Measurements from ENCODE around the gene IER5L. TPM values are rescaled to one million over a fixed set of nuclear protein-coding genes. Genes with fewer than 3 reads are reported as not detected.
A peak's percentile ranks its signal among the peaks of the same experiment; 100 is the strongest.

IER5L gene
- polyA plus RNA-seq, 1 donor from 2014 or later, result not detected

DNA sequence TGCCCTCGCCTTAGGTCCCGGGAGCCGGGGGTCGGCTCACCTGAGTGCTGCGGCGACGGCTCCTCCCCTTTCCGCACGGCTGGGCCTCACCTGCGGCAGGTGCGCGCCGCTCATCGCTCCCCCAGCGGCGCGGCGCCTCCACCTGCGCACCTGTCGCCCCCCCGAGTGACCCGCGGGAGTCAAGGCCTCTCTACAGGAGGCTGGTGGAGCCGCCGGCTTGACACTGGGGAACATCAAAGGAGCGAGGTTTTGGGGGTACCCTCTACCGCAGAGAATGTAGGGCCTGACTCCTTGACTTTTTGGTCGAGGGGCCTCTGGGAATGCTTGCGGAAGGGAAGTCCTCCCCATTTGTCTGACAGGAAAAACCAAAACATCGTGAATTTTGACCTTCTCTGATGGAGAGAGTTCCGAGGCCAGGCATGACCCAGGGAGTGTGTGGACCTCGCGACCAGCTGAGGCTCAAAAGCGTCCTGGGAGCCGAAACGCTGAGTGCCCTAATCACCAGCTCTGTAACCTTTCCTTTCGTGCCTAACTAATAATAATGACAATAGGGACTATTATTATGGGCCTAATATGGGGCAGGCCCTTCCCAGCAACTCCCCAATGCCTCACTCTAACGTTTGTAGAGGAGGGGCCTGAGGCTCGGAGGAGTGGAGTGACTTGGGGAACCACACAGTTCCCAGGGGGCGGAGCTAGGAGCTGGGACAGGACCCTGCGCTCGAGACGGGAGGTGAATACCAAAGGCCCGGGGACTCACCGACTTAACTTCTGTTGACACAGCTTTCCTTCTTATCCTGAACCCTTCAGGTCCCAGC lies 714 bp upstream of the IER5L start:
- Mint-ChIP-seq H3K4me3 (peak overlapping the region in 1 of 4 donors; percentile 98), H3K27me3 (no peaks in the 10 kb centered on the region), H3K36me3 (no peaks in the 10 kb centered on the region)

DNA sequence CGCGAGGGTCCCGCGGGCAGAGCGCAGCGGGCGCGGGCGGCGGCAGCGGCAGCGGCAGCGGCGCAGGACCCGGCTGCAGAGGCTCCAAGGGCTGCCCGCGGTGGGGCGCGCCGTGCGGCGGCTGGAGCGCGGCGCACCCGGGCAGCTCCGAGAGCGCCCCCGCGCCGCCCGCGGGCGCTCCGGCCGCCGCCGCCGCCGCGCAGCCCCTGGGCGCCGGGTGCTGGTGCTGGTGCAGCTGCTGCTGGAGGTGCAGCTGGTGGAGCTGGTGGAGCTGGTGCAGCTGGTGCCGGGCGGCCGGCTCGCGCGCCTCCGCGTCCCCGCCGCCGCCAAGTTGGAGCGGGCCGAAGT lies 644 bp downstream of the IER5L start:
- Mint-ChIP-seq H3K27me3 (peaks cover 10% of the 10 kb centered on the region), H3K9me3 (no peaks in the 10 kb centered on the region), H3K36me3 (no peaks in the 10 kb centered on the region), H3K4me3 (peak overlapping the region in 3 of 4 donors; percentile 83 to 98 (median 96)), H3K4me1 (peaks cover 3 to 7% (median 5%) of the 10 kb centered on the region in 3 donors), H3K27ac (peak overlapping the region in 2 of 3 donors; percentile 39 to 87)

More for the DNA sequence above, 714 bp upstream of the IER5L start:
- Mint-ChIP-seq H3K9me3 (no peaks in the 10 kb centered on the region), H3K27ac (peak overlapping the region in 1 of 3 donors; percentile 9), H3K4me1 (peaks cover 3 to 7% (median 3%) of the 10 kb centered on the region in 3 donors)

GRCh38 chr9:129176701-129177442 lies 1.2 kb downstream of the IER5L start:
- H3K4me3 Mint-ChIP-seq, result peak overlapping the region; percentile 87 to 100 (median 94)
- H3K27me3 Mint-ChIP-seq, result peaks cover 14% of the 10 kb centered on the region
- H3K27ac Mint-ChIP-seq, result no peak overlapping the region
- H3K36me3 Mint-ChIP-seq, result no peaks in the 10 kb centered on the region
- no peaks in the 10 kb centered on the region for H3K9me3 Mint-ChIP-seq
- H3K4me1 Mint-ChIP-seq, result peaks cover 3 to 7% (median 5%) of the 10 kb centered on the region in 3 donors

DNA sequence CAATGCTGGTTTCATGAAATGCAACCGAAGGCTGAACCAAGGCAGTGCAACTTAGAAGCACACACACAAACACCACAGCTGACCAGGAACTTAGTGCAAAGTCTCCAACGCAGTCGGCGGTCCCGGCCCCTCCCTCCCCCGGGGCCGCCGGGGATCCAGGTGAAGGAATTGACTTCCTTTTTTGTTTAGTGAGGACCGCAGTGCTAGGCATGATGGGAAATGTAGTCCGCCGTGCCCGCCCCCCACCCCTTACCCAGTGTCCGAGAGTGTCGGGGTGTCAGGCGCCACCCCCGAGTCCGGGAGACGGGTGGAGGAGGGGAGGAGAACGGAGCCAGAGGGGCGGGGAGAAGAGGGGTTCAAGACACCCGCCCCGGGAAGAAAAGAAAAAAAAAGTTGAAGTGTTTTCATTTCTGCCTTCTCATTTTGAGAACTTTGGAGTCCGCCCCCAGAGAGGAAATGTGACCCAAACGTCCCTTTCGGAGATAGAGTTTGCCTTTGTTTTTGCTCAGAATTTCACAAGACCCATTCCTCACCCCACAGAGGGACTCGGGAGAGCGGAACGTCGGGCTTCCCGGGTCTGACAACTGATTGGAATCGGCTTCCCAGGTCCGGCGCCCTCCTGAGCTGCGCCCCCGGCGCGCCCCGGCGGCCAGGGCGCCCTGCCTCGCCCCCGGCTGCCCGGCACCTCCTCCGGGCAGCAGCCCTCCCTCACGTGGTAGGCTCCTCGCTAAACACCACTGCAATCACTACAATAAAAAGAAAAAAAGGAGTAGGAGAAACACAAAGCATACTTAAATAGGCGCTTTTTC lies 2.0 kb downstream of the IER5L start:
- H3K27me3 Mint-ChIP-seq, result peaks cover 17% of the 10 kb centered on the region
- peaks cover 3 to 7% (median 5%) of the 10 kb centered on the region in 3 donors for H3K4me1 Mint-ChIP-seq
- H3K27ac Mint-ChIP-seq, result peak overlapping the region; percentile 26 to 93 (median 59)
- no peaks in the 10 kb centered on the region for H3K9me3 Mint-ChIP-seq
- H3K4me3 Mint-ChIP-seq, result peak overlapping the region; percentile 87 to 100 (median 95)
- no peaks in the 10 kb centered on the region for H3K36me3 Mint-ChIP-seq

- peak overlapping the region in 2 of 3 donors; percentile 59 to 93 for H3K27ac Mint-ChIP-seq
- peaks cover 19% of the 10 kb centered on the region for H3K27me3 Mint-ChIP-seq
- peak overlapping the region; percentile 87 to 100 (median 95) for H3K4me3 Mint-ChIP-seq
- H3K36me3 Mint-ChIP-seq, result no peaks in the 10 kb centered on the region
- H3K9me3 Mint-ChIP-seq, result no peaks in the 10 kb centered on the region
- H3K4me1 Mint-ChIP-seq, result peaks cover 3 to 7% (median 5%) of the 10 kb centered on the region in 3 donors
Measured at GRCh38 chr9:129175515-129175824, 2.6 kb downstream of the IER5L start.

- no peaks in the 10 kb centered on the region for H3K36me3 Mint-ChIP-seq
- H3K27ac Mint-ChIP-seq, result peak overlapping the region in 2 of 3 donors; percentile 69 to 93
- H3K4me3 Mint-ChIP-seq, result peak overlapping the region; percentile 87 to 100 (median 95)
- peaks cover 3 to 7% (median 5%) of the 10 kb centered on the region in 3 donors for H3K4me1 Mint-ChIP-seq
- peaks cover 19% of the 10 kb centered on the region for H3K27me3 Mint-ChIP-seq
- no peaks in the 10 kb centered on the region for H3K9me3 Mint-ChIP-seq
Measured at GRCh38 chr9:129174724-129175514, 3.1 kb downstream of the IER5L start.

GRCh38 chr9:129174102-129174723 lies 3.8 kb downstream of the IER5L start:
- Mint-ChIP-seq H3K36me3 (no peaks in the 10 kb centered on the region), H3K27me3 (peaks cover 19% of the 10 kb centered on the region), H3K9me3 (no peaks in the 10 kb centered on the region), H3K4me3 (peak overlapping the region; percentile 87 to 100 (median 92)), H3K4me1 (peaks cover 3 to 7% (median 5%) of the 10 kb centered on the region in 3 donors), H3K27ac (peak overlapping the region in 2 of 3 donors; percentile 45 to 69)

- Mint-ChIP-seq H3K4me1 (peaks cover 3 to 7% (median 5%) of the 10 kb centered on the region in 3 donors), H3K27me3 (peaks cover 22% of the 10 kb centered on the region), H3K9me3 (no peaks in the 10 kb centered on the region), H3K36me3 (no peaks in the 10 kb centered on the region), H3K4me3 (peak overlapping the region; percentile 41 to 100 (median 68)), H3K27ac (peak overlapping the region in 1 of 3 donors; percentile 45)
Measured at GRCh38 chr9:129173296-129174101, 4.6 kb downstream of the IER5L start.

DNA sequence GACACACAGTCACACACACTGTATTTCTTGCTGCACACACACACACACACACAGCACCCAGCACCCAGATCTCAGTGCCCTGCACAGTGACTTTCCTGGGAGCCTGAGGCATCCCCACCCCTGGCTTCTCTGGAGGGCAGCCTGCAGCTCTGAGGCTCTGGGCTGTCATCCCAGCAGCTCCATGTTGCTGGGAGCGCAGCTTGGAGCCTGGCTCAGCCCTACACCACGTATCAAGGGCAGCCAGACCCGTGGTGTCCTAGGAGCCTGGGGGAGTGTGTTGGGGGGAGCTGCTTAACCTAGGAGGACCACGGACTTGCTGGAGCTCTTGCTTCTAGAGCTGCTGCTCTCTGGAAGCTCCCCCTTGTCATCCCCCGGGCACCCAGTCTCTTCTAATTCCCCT lies 5.2 kb downstream of the IER5L start:
- Mint-ChIP-seq H3K4me1 (peaks cover 3 to 10% (median 7%) of the 10 kb centered on the region in 3 donors), H3K36me3 (no peaks in the 10 kb centered on the region), H3K9me3 (no peaks in the 10 kb centered on the region), H3K27ac (no peak overlapping the region), H3K27me3 (peaks cover 26% of the 10 kb centered on the region), H3K4me3 (peak overlapping the region in 1 of 4 donors; percentile 65)

GRCh38 chr9:129171993-129172751 lies 5.9 kb downstream of the IER5L start:
- H3K4me1 Mint-ChIP-seq, result peaks cover 3 to 11% (median 10%) of the 10 kb centered on the region in 3 donors
- H3K27me3 Mint-ChIP-seq, result peaks cover 28% of the 10 kb centered on the region
- H3K27ac Mint-ChIP-seq, result no peak overlapping the region
- peak overlapping the region in 1 of 4 donors; percentile 65 for H3K4me3 Mint-ChIP-seq
- H3K36me3 Mint-ChIP-seq, result no peaks in the 10 kb centered on the region
- no peaks in the 10 kb centered on the region for H3K9me3 Mint-ChIP-seq

- peak overlapping the region in 1 of 4 donors; percentile 66 for H3K4me3 Mint-ChIP-seq
- peaks cover 0 to 9% (median 4%) of the 10 kb centered on the region in 3 donors for H3K4me1 Mint-ChIP-seq
- H3K9me3 Mint-ChIP-seq, result no peaks in the 10 kb centered on the region
- H3K27me3 Mint-ChIP-seq, result peaks cover 29% of the 10 kb centered on the region
- H3K27ac Mint-ChIP-seq, result peak overlapping the region in 1 of 3 donors; percentile 82
- H3K36me3 Mint-ChIP-seq, result no peaks in the 10 kb centered on the region
Measured at GRCh38 chr9:129170229-129170628, 7.8 kb downstream of the IER5L start.

Measured in IgD-negative memory B cell (primary cell).